Heart left ventricle (tissue), 13 donors: Measurements from ENCODE around the gene CCDC71.

Experiments
- POLR2A ChIP-seq, 2 donors: fragments of 450-650 bp; IDR thresholded peaks; one replicate each; pipeline ENCODE4 v1.6.1; 2017; ENCODE audit warnings: antibody characterized with exemption in 2 of 2, mild to moderate bottlenecking in 2 of 2, moderate library complexity in 2 of 2
- TF ChIP-seq, protein P1 (sequence below), 12 donors: fragments of 200-600 bp; sonication (generic) in 4 of 12; IDR thresholded peaks; one replicate each; pipeline versions ENCODE4 v1.5.0 to v1.8.0; 2018 to 2022; ENCODE audit warnings: antibody characterized with exemption in 12 of 12, mild to moderate bottlenecking in 5 of 12
- donor health status: ischemic (EF 13 %, LVEDD 7.1; RV severe dilation, severe dysfunction).
- donor health status: DM: no; HTN: yes; CAD: no.
- donor health status: DM: no; HTN: no; CAD: no.
- donor health status: ischemic (EF 25% LVEDD 6.9; RV normal size, moderate dysfunction).
- donor health status: ischemic (EF 25% LVEDD 5.7; RV mildly dilated, moderate dysfunction).
- donor health status: ischemic (EF 35%, LVEDD 5.7; RV mildly dilated, moderate dysfunction).
- donor health status: nonischemic (EF 11% LVEDD 7.7; RV severe dilation, severe dysfunction).
- donor health status: DM: yes; HTN: yes; CAD: no.
- donor health status: PGD.
- donor health status: ischemic (EF 29% LVEDD 5.4; RV normal size, mild dysfunction).
- donor health status: nonischemic (EF 23%, LVEDD 6.1; RV moderate dilation, normal function).

DNA sequence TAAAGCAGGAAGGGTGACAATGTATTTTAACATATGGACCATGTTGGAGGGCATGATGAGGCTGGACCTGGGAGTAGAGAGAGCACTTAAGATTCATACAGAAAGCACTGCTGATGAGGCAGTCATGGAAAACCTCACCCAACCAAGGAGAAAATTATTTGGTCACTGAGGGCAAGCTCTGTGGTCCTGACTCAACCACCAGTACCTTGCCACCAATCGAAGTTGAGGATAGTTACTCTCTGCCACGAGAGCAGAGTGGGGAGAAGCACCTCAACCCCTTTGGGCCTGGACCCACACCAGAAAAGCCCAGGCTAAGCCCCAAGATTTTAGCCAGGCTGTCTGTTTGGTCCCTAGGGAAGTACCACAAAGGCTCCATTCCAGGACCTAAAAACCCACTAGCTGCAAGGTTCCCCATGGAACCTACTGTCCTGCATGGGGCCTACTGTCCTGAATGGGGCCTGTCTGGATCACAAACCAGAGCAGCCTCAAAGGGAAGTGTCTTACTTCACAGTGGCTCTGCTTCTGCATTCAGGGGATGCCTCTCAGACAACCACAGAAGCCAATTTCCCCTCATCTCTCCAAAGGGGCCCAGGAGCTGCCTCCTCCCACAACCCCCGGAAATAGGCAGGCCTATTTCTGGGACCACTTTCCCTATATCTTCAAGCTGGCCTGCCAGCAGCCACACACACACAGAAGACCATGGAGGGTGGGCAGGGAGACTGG, 4.2 kb downstream of the CCDC71 start:
- TF ChIP-seq, protein P1, sequence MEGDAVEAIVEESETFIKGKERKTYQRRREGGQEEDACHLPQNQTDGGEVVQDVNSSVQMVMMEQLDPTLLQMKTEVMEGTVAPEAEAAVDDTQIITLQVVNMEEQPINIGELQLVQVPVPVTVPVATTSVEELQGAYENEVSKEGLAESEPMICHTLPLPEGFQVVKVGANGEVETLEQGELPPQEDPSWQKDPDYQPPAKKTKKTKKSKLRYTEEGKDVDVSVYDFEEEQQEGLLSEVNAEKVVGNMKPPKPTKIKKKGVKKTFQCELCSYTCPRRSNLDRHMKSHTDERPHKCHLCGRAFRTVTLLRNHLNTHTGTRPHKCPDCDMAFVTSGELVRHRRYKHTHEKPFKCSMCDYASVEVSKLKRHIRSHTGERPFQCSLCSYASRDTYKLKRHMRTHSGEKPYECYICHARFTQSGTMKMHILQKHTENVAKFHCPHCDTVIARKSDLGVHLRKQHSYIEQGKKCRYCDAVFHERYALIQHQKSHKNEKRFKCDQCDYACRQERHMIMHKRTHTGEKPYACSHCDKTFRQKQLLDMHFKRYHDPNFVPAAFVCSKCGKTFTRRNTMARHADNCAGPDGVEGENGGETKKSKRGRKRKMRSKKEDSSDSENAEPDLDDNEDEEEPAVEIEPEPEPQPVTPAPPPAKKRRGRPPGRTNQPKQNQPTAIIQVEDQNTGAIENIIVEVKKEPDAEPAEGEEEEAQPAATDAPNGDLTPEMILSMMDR (IDR thresholded peaks at IDR 0.05), result no peak
- no peak for TF ChIP-seq POLR2A (IDR thresholded peaks at IDR 0.05)
